IPS-18c (cell line): Measurements from ENCODE around the gene ABL2.

Experiments used
- H3K4me3 ChIP-seq: 2 replicates; pipeline ENCODE4 v1.7.0; 2013; ENCODE audit warnings: low read depth, mild to moderate bottlenecking, low read length, moderate library complexity; ENCODE audit not compliant: insufficient read depth
- H3K9me3 ChIP-seq: one replicate; pipeline ENCODE4 v1.6.1; 2013; ENCODE audit warnings: mild to moderate bottlenecking, low read length, moderate library complexity; ENCODE audit not compliant: control insufficient read depth, insufficient read depth

ABL2 gene

DNA sequence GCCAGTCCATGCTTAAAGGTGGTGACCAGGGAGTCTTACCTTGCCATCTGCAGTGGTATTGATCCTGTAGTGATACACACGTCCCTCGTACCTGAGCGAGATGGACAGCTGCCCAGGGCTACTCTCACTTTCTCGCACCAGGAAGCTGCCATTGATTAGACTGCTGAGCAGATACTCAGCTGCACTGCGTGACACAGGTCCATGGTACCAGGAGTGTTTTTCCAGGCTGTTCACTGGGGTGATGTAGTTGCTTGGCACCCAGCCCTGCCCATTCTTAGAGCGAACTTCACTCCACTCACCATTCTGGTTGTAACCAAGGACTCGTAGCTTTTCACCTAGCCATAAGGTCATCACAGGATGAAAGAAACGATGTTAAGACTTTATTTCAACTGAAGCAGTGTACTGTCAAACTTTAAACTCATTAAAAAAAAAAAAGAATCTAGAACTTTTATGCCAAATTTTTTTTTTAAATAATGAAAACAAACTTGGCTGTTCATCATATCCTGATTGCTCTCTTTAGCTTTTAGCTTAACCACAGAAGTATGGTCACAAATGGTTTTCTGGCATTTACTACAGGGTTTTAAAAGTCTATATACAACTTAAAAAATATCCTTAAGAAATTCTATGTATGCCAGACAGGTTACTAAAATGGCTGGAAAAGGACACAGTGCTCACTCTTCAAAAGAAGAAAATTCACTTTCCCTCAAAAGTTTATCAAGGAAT, 103.0 kb downstream of the ABL2 start:
- no peaks in the 10 kb centered on the region for H3K9me3 ChIP-seq
- H3K4me3 ChIP-seq = no peak overlapping the region

DNA sequence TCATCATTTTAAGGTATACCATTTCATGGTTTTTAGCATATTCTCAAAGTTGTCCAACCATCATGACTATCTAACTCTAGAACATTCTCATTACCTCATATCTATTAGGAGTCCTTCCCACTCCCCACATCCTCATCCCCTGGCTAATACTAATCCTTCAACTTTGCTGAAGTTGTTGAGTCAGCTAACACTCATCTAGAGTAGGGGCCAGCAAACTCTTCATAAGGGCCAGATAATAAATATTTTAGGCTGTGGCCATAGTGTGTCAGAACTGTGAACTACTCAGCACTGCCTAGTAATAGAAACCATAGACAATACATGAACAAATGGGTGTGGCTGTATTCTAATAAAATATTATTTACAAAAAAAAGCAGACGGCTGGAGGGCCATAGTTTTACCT, 104.6 kb downstream of the ABL2 start:
- no peaks in the 10 kb centered on the region for H3K9me3 ChIP-seq

DNA sequence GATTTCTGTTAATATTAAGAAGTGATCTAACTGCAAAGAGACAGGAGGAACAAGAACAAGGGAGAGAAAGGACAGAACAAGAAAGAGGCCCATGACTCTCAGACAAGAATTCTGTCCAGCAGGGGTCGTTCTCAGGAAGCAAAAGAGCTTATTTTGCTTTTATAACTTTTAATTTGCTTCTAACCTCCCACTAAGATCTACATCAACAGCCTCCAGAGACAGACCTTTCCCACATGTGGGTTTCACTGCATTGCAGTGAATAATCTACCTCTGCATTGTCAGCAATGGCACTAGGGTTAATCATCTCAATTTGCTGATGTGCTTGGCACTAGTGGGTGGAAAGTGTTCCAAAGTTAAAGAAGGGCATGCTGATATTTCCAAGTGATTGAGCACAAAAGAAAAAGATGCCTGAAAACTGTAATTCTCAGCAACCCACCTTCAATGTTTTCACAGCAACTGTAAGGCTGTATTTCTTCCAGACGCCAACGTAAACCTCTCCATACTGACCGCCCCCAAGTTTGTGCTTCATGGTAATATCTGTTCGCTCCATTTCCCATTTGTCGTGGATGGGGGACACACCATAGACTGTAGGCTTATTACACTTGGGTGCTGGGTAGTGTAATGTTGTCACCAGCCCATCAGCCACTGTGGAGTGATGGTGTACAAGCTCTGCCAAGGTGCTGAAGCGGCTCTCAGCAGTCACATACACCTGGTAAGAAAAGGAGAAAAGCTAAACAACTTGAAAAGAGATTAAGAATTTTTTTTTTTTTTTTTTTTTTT, 108.1 kb downstream of the ABL2 start:
- no peaks in the 10 kb centered on the region for H3K9me3 ChIP-seq

More for the DNA sequence above, 104.6 kb downstream of the ABL2 start:
- H3K4me3 ChIP-seq = no peak overlapping the region

DNA sequence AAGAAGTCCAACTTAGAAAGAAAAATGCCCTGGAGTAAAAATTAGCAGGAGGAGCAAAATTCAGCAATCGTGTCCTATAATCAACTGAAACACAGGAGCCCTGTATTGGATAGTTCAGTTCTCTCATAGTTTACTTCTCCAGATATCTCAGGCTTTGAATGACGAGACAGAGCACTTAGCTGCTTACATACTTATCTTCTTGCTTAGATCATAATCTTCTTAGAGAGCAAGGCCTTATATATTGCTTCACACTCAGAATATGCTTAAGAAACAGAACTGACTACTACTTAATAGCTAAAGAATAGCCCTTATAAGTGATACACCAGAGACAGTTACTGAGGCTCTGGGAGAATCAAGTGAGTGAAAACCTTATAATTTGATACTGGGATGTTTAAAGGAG, 108.7 kb downstream of the ABL2 start:
- no peak overlapping the region for H3K4me3 ChIP-seq

More for the DNA sequence above, 108.1 kb downstream of the ABL2 start:
- H3K4me3 ChIP-seq = no peak overlapping the region

DNA sequence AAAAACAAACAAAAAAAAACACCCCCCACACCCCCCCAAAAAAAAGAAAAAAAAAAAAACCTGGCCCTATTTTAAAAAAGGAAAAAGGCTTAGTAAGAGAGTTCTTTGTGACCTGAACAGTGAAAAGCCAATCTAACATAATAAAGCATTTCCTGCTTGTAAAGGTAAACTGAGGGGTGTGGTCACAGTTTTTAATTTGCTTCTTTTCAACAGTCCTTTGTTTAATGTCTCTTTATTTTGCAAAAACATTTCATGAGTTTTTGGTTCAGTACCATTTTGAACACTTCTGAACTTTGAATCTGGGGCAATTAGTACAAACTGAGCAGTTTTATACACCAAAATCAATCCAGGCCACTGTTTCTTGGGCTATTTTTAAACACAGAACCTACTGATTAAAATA, 110.0 kb downstream of the ABL2 start:
- no peaks in the 10 kb centered on the region for H3K9me3 ChIP-seq
- H3K4me3 ChIP-seq = no peak overlapping the region

More for the DNA sequence above, 108.7 kb downstream of the ABL2 start:
- H3K9me3 ChIP-seq = no peaks in the 10 kb centered on the region

DNA sequence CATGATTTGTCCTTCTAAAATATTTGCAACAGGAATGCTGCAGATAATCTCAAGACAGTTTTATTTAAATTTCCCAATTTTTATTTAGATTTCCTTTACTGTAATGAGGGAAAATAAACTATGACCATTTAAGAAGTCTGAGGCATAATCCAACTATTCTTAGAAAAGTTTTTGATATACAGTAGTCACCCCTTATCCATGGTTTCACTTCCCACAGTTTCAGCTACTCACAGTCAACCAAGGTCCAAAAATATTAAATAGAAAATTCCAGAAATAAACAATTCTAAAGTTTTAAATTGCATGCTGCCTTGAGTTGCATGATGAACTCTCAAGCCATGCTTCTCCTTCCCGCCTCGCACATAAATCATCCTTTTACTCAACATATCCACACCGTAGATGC, 114.3 kb downstream of the ABL2 start:
- Histone ChIP-seq H3K9me3 (no peaks in the 10 kb centered on the region), H3K4me3 (no peak overlapping the region)

DNA sequence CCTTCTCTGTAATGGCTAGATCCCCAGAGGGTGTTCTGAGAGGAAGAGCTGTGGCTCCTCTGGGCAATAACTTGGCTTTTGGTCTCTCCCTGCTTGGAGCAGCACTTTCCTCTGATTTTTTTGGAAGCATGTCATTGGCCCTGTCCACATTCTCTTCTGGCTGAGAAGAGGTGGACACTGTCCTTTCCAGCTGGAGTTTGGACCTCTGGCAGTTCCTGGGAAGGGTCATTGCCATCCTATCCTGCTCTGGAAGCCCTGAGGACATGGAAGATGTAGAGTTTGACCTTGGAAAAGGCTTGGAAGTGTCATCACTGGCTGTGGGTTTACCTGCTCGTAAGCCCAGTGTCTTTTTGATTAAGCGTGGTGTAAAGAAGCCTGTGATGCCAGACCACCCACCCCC, 120.8 kb downstream of the ABL2 start:
- H3K9me3 ChIP-seq = no peaks in the 10 kb centered on the region
- no peak overlapping the region for H3K4me3 ChIP-seq

DNA sequence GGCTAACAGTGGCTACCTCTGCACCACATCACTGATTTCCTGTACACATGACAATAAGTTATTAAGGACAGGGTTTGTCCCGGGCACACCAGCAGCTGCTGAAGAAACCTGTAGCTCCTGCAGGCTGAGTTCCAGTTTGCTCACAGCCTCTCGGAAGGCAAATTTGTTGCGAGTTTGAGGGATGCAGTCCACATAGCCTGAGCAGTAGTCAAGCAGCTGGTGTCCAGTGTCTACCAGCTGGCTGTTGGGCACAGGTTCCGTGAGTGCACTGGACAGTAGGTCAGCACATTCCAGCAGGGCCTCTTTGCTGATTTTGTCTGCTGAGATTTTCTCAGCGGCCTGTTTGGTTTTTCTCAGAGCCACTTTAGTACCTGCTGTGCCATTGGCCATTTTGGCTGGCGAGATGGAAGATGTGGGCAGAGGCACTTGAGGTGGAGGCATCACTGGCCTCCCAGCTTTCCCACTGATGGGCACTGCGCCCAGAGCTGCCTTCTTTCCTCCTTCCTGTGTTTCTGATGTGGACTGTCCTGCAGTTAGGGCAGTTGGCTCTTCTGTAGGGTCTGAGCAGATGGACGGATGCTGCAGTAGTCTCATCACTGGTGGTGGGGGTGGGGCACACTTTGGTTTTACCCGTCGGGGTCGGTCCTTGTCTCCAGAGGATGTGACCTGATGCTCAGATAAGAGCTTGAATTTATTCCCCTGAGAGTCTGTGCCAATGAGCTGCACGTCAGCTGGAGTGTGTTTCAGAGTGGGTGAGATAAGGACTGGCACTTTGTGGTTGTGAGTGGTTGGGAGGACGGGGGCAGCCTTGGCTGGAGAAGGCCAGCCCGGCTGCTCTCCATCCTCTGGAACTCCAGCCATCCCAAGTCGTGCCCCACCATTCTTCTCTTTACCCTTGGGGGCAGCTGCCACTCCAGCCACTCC, 121.5 kb downstream of the ABL2 start:
- Histone ChIP-seq H3K9me3 (no peaks in the 10 kb centered on the region), H3K4me3 (no peak overlapping the region)

DNA sequence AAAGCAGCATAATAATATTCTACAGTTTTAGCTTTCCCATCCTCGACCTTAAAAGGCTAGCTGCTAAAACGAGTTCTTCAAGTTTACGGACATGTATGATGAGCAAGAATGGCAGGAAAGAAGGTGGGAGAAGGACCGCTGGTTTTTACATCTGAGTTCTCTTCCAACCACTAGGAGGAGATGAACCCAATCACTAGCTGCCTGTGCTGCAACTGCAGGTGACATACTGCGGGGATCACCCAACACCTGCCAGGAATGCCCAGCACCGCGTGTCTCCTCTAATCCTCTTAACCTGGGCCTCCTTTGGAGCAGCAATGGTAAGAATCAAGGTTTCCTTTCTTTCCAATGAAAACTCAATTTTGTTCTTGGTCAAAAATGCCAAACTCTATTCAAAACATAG, 124.1 kb downstream of the ABL2 start:
- H3K4me3 ChIP-seq = no peak overlapping the region
- no peaks in the 10 kb centered on the region for H3K9me3 ChIP-seq

DNA sequence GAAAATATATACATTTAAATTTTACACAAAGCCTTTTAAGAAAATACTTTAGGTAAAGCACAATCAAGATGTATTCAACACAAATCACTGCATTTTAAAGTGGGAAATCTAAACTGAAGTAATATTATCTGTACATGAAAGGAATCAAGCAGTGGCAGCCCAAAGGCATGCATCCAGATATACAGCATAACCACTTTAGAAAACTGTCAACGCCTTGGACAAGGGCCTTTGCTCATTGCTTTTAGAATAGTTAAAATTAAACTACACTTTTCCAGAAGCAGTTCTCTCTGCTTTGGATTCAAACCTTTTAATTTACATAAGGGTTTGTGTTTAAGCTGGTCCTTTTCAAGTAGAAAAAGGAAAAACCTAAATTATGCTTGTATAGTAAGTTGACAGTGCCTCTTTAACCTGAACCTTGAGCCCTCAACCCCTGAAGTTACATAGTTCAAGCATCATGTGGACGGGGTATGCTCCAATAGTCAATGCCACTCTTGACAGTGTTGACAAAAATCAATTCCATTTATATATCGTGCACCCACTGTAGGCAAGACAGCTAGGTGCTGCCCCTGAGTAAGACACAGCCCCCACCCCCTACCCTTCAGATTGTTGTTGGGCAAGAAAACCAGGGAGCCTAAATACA, 124.7 kb downstream of the ABL2 start:
- no peaks in the 10 kb centered on the region for H3K9me3 ChIP-seq
- H3K4me3 ChIP-seq = no peak overlapping the region

DNA sequence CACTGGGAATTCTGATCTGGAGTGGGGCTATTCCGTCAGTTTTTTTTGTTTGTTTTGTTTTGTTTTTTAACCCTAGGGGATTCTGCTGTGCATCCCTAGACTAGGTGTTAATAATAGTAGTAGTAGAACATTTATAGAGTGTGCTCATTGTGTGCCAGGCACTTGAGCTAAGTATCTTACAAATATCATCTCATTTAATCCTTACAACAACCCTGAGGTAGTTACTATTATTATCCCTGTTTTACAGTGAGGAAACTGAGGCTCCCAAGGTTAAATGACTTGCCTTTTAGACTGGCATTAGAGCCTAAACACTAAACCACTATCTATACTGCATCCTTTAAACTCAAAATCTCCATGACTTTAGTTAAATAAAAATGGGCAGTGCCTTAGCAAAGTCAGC, 125.5 kb downstream of the ABL2 start:
- Histone ChIP-seq H3K4me3 (no peak overlapping the region), H3K9me3 (no peaks in the 10 kb centered on the region)

DNA sequence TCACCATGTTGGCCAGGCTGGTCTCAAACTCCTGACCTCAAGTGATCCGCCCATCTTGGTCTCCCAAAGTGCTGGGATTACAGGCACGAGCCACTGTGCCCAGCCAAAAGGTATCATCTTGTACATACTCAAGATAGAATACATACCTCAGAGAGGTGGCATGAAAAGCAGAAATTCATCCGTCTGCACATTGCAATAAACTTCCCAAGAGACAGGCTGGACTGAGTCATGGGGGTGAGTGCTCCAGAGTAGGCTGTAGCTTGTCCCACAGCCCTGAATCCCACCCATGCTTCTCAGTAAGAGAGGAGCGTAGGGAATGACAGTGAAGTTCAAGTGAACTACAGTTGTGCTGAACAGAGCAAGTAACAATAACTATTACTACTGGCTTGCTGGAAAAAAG, 127.9 kb downstream of the ABL2 start:
- H3K9me3 ChIP-seq = no peaks in the 10 kb centered on the region
- H3K4me3 ChIP-seq = no peak overlapping the region

DNA sequence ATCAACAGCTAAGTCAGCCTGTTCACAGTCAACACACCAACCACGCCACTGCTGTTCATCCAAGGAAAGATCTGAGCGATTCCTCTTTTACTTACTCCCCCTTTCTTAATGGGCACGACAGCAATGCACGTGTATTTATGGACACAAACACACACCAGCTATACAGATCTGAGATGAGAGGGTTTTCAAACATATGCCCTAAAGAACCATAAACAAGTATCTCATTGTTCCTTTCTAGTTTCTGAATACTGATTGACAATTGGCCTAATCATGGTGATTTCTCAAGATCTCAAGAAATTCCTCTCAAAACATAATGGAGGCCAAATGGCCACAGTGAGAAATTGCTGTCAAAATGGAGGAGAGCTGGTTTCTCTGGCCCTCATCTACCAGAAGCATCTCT, 129.6 kb downstream of the ABL2 start:
- Histone ChIP-seq H3K4me3 (no peak overlapping the region), H3K9me3 (no peaks in the 10 kb centered on the region)

DNA sequence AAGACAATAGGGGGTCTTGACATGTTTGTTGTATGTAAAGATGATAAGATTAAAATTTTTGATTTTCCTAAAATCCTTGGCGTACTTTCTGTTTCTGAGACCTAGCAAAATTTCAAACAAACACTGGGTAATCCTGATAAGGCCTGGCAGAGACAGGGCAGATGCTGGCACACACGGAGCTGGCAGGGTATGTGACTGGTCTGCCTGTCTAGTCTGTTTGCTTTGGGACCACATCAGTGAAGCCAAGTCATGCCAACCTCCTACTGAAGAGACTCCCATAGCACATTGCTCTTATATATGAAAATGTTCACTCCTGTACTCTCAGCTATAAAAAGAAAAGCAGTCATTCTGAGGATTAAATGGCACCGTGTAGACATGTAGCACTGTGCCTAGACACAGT, 133.6 kb downstream of the ABL2 start:
- H3K4me3 ChIP-seq = no peak overlapping the region
- no peaks in the 10 kb centered on the region for H3K9me3 ChIP-seq

DNA sequence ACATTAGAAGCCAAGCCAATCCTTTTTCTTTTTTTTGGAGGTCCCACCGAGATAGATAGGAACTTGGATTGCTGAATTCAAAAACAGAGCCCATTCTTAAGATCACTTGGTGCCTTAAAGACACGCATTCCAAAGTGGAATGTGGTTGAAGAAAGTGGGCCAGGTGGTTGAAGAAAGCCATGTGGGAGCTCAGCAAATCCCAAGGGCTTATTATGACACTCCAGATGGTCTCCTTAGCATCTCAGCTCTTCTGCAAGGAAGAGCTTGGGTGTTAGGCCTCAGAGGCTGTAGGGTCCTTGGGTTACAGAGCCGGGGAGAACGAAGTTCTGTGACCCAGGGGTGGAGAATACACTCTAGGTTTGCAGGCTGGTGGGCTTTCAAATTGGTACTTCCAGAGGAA, 134.1 kb downstream of the ABL2 start:
- H3K9me3 ChIP-seq = no peaks in the 10 kb centered on the region
- H3K4me3 ChIP-seq = no peak overlapping the region

DNA sequence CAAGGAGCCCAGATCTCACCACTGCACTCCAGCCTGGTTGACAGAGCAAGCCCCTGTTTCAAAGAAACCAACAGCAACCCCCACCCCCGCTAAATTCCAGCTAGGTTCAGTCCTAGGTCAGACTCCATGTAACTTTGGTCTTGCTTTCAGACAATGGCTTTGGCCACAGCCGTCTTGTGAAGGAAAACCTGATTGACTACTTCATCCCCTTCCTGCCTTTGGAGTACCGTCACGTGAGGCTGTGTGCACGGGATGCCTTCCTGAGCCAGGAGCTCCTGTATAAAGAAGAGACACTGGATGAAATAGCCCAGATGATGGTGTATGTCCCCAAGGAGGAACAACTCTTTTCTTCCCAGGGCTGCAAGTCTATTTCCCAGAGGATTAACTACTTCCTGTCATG, 134.7 kb downstream of the ABL2 start:
- no peak overlapping the region for H3K4me3 ChIP-seq
- no peaks in the 10 kb centered on the region for H3K9me3 ChIP-seq

DNA sequence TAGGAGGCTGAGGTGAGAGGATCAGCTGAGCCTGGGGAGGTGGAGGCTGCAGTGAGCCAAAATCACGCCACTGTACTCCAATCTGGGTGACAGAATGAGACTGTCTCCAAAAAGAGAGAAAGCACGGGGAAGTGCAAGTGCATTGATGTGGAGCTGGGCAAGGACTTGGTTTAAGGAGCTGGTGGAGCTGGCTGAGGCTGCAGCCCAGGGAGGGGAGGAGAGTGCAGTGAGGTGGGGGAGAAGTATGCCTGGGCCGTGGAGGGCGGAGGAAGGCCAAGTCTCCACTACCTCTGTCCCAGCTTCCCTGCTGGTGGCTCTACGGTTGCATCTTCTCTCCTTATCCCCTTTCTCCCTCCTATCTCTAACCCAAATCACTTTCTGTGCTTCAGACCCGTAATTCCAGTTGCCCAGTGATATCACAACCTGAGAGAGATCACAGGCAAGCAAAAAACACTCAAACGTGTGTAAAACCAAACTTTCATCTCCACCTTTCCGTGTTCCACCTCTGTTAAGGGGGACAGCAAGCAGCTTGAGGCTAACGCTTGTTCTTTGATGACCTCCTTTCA, 136.5 kb downstream of the ABL2 start:
- H3K4me3 ChIP-seq = no peak overlapping the region
- H3K9me3 ChIP-seq = no peaks in the 10 kb centered on the region
